IMR-90 (cell line): ENCODE data around the gene AWAT2.

ENCODE experiments used
- CEBPB ChIP-seq: IDR thresholded peaks from 2 replicates; pipeline ENCODE4 v1.6.1; 2012; ENCODE audit warnings: low read depth, low read length, improper control_type of control experiment
- CTCF ChIP-seq: conservative IDR thresholded peaks from 2 replicates; pipeline ENCODE4 v1.5.1; 2012; ENCODE audit warnings: mild to moderate bottlenecking, low read depth, low read length, improper control_type of control experiment
- MAZ ChIP-seq: IDR thresholded peaks from 2 replicates; pipeline ENCODE4 v1.6.1; 2012; ENCODE audit warnings: low read depth, mild to moderate bottlenecking, low read length, improper control_type of control experiment, moderate library complexity, borderline replicate concordance
- MXI1 ChIP-seq: IDR thresholded peaks from 2 replicates; pipeline ENCODE4 v1.6.1; 2012; ENCODE audit warnings: low read depth, mild to moderate bottlenecking, low read length, moderate library complexity, borderline replicate concordance
- NFE2L2 ChIP-seq: fragments of 150-350 bp; IDR thresholded peaks from 2 replicates; pipeline ENCODE4 v1.6.1; 2016; ENCODE audit warnings: low read depth, mild to moderate bottlenecking, low read length
- POLR2A ChIP-seq: IDR thresholded peaks from 2 replicates; pipeline ENCODE4 v1.6.1; 2012; ENCODE audit warnings: mild to moderate bottlenecking, low read depth, low read length
- RAD21 ChIP-seq: IDR thresholded peaks from 2 replicates; pipeline ENCODE4 v1.6.1; 2012; ENCODE audit warnings: low read length, improper control_type of control experiment
- RFX5 ChIP-seq: IDR thresholded peaks from 2 replicates; pipeline ENCODE4 v1.8.0; 2012; ENCODE audit warnings: low read depth, mild to moderate bottlenecking, low read length, moderate library complexity

- TF ChIP-seq CTCF (no peak), RFX5 (no peak), POLR2A (no peak), MXI1 (no peak), RAD21 (no peak), MAZ (no peak), CEBPB (no peak), NFE2L2 (no peak)
Observed at GRCh38 chrX:70009970-70010369, 39.8 kb downstream of the AWAT2 start.
